RKO (cell line): ENCODE results near the gene GAGE12J.
"Not testable (repeated sequence)": the region's sequence is repeated elsewhere in the genome, so short reads cannot be mapped to it uniquely, and the experiment has no call there.

Experiments
- DNase-seq: peaks from one replicate; pipeline ENCODE4 v3.0.0-alpha.2; 2016; ENCODE audit warnings: low spot score

GAGE12J gene

GRCh38 chrX:49321737-49322136 is at the start of gene GAGE12J:
TSS of gene GAGE12J (plus strand) at chrX:49322037. CDS start at chrX:49323194, 1,157 bp downstream.
- not testable (repeated sequence) for DNase-seq

GRCh38 chrX:49272421-49272820 is 49.4 kb upstream of the GAGE12J start:
- no peak for DNase-seq

- DNase-seq: no peak
Observed at GRCh38 chrX:49273181-49273727, 48.6 kb upstream of the GAGE12J start.

- DNase-seq: no peak
Observed at GRCh38 chrX:49276207-49276606, 45.6 kb upstream of the GAGE12J start.

GRCh38 chrX:49276671-49277534 is 44.9 kb upstream of the GAGE12J start:
- DNase-seq: no peak

- no peak for DNase-seq
Observed at GRCh38 chrX:49277535-49277830, 44.4 kb upstream of the GAGE12J start.

- DNase-seq: no peak
Observed at GRCh38 chrX:49278081-49278480, 43.8 kb upstream of the GAGE12J start.

GRCh38 chrX:49282647-49283011 is 39.2 kb upstream of the GAGE12J start:
- DNase-seq: peak; percentile 50

GRCh38 chrX:49284212-49284611 is 37.6 kb upstream of the GAGE12J start:
- DNase-seq: no peak

GRCh38 chrX:49286136-49286535 is 35.7 kb upstream of the GAGE12J start:
- DNase-seq: no peak

GRCh38 chrX:49286581-49286980 is 35.3 kb upstream of the GAGE12J start:
- no peak for DNase-seq

GRCh38 chrX:49287665-49288064 is 34.2 kb upstream of the GAGE12J start:
- DNase-seq: no peak

GRCh38 chrX:49290215-49290614 is 31.6 kb upstream of the GAGE12J start:
- DNase-seq: no peak

GRCh38 chrX:49291615-49292337 is 30.1 kb upstream of the GAGE12J start:
- peak; percentile 48 for DNase-seq

GRCh38 chrX:49292400-49293362 is 29.2 kb upstream of the GAGE12J start:
- DNase-seq: no peak

- not testable (repeated sequence) for DNase-seq
Observed at GRCh38 chrX:49299293-49299692, 22.5 kb upstream of the GAGE12J start.

GRCh38 chrX:49300703-49301102 is 21.1 kb upstream of the GAGE12J start:
- DNase-seq: no peak

GRCh38 chrX:49303346-49303745 is 18.5 kb upstream of the GAGE12J start, which contains the start of gene GAGE10:
TSS of gene GAGE10 (plus strand) at chrX:49303646. CDS start at chrX:49304860, 1,214 bp downstream.
- DNase-seq: no peak

- DNase-seq: not testable (repeated sequence)
Observed at GRCh38 chrX:49307775-49308174, 14.1 kb upstream of the GAGE12J start.

- no peak for DNase-seq
Observed at GRCh38 chrX:49308604-49309269, 13.1 kb upstream of the GAGE12J start.

GRCh38 chrX:49309401-49309981 is 12.3 kb upstream of the GAGE12J start:
- DNase-seq: no peak
